Erythroblast (primary cell): ENCODE data around the gene KCNIP4.

Source experiments
- GATA1 ChIP-seq: IDR thresholded peaks from 2 replicates; pipeline ENCODE4 v1.6.1; 2011; ENCODE audit warnings: low read depth, mild to moderate bottlenecking, control low read depth, low read length, moderate library complexity
- POLR2A ChIP-seq: IDR thresholded peaks from 2 replicates; pipeline ENCODE4 v1.6.1; 2011; ENCODE audit warnings: mild to moderate bottlenecking, low read length

DNA sequence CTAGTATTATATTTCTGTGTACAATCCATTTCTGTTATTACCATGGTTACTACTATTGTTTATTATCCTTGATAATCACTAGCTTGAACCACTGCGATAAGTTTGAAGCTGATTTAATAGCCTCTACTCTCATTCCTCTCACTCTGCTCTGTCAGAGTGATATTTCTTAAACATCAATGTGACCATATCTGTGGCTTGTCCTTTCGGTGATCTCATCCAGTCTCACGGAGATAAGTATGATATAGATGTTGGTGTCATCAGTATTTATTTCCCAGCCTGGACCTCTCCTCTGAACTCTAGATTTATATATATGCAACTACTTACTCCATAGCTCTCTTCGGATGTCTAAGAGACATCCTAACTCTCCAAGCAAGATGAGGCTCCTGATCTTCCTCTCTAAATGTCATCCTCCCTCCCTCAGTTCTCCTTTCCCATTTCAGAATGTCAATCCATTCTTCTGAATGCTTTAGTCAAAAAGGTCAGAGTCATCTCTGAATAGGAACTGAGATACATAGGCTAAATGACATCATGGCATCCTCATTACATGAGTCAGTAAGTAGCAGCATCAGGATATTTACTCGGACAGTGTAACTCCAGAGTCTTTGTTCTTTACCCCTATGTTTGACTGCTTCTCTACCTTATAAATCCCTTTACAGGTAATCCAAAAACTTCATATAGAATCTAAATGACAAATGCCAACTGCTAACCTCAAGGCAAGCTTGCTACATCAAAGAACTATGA lies 1118.8 kb downstream of the KCNIP4 start:
- no peak for TF ChIP-seq POLR2A
- TF ChIP-seq GATA1, result no peak
